ENCODE data around the gene SCN5A. TPM values are rescaled to one million over a fixed set of nuclear protein-coding genes. Genes with fewer than 3 reads are reported as not detected.

Gene SCN5A
- total and polyA plus RNA-seq, 8 donors, result 0.09 to 0.97 (median 0.83) TPM

DNA sequence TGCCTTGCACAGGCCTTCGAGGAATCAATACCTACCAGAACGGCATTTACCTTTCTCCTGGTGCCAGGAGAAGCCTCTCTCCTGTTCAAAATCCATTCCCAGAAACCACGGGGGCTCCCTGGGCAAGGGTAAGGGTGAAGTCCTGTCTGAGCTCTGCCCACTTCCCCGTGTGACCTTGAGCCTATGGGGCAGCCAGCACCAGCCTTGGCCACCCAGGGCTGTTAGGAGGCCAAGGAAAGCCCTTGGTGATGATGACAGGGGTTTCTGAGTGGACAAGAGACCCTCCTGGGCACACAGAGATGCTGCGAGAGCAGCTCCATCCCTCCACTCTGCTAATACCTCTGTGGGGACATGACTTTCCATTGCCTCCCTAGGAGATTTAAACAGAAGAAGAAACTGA, 5.9 kb downstream of the SCN5A start:
- intact Hi-C loops (cut with DNase I), result no loop called here
- no peak for TF ChIP-seq CTCF (IDR thresholded peaks at IDR 0.05)
- H3K4me1 ChIP-seq, result peaks cover 0 to under 1% of the 10 kb centered on the region in 2 donors
- peaks cover 17 to 75% of the 10 kb centered on the region in 2 donors for H3K27me3 ChIP-seq
- no peak overlapping the region for H3K27ac ChIP-seq
- H3K4me3 ChIP-seq, result no peak overlapping the region
- no peak for DNase-seq
- no peaks in the 10 kb centered on the region for H3K9me3 ChIP-seq
- no peak for ATAC-seq
- H3K36me3 ChIP-seq, result no peaks in the 10 kb centered on the region

DNA sequence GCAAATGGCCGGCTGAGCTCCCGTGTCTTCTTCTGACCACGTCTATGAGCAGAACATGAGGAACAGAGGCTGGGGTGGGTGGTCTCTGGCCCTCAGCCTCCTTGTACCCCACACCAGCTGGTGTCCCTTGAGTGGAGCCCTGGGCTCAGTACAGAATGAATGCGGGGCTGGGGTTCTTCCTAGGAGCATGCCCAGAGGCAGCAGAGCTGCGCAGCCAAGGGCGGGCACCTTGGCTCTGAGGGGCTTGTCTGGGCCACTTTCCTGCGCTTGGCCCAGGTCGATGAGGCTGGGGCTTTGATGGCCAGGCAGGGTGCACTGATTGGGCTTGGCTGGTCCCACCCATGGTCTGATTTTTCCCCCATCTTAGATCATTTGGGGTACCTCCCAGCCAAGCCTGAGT, 6.4 kb downstream of the SCN5A start:
- intact Hi-C loops (cut with DNase I), result no loop called here
- Histone ChIP-seq H3K27ac (no peak overlapping the region), H3K36me3 (no peaks in the 10 kb centered on the region), H3K4me3 (no peak overlapping the region), H3K9me3 (no peaks in the 10 kb centered on the region), H3K27me3 (peaks cover 12 to 74% of the 10 kb centered on the region in 2 donors), H3K4me1 (no peaks in the 10 kb centered on the region)
- ATAC-seq (no peak), DNase-seq (no peak)
- TF ChIP-seq CTCF (IDR thresholded peaks at IDR 0.05), result no peak

DNA sequence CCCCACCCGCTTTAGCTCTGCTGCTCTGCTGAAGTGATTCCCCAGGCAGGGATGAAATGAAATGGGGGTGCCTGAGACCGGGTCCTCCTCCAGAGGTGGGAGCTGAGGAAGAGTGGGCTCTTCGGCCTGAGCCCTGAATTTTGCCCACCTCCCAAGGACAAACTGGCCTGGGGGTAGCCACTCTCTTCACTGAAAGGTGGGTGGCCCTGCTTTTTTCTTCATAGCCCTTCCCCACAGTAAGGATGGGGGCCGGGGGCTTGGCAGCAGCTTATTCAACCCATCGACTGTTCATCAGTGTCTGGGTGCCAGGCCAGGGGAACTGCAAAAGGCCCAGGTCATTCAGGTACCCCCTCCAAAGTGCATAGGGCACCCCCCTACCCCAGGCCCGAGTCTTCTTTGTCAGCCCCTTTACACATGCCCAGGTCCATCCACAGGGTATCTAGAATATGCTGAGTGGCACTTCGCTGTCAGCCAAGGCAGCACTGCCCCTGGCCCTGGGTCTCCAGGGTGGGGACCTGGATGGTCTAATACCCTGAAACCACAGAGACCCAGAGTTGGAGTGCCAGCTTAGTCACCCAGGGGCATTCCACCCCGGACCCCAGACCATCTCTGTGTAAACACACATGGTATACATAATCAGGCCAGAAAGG, 7.9 kb downstream of the SCN5A start:
- Histone ChIP-seq H3K36me3 (no peaks in the 10 kb centered on the region), H3K4me3 (no peak overlapping the region), H3K4me1 (no peaks in the 10 kb centered on the region), H3K27ac (no peak overlapping the region), H3K9me3 (no peaks in the 10 kb centered on the region), H3K27me3 (peaks cover 0 to 72% of the 10 kb centered on the region in 2 donors)
- ATAC-seq (no peak), DNase-seq (no peak)
- no peak for TF ChIP-seq CTCF (IDR thresholded peaks at IDR 0.05)
- intact Hi-C loops (cut with DNase I), result no loop called here

DNA sequence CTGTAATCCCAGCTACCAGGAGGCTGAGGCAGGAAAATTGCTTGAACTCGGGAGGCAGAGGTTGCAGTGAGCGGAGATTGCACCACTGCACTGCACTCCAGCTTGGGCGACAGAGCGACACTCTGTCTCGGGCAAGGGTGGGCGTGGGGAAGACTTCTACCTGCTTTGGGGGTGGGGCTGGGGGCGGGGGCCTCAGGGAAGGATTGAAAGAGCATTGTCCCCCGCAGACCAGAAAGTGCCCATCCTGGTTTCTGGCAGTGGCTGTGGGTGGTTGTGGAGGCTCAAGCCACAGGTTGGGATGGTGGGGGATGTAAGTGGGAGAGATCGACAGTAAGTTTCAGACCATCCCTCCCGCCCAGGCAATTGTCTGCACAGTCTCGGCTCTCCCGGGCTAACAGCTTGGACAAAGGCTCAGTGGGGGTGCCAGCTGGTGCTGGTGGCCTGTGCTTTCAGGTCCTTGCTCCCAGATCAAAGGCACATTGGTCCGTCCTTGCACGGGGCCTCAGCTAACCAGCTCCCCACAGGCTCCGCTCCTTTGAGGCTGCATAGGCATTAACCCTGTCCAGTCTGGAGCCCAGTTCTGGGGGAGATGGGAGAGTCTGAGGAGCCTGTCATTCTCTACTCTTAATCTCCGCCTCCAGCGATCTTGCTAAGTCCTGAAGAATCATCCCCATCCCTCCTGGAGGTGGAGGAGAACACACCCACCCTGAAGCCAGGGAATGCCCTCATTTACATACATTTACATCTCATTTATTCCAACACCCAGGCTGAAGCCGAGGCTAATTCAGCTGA, 8.6 kb downstream of the SCN5A start:
- TF ChIP-seq CTCF (IDR thresholded peaks at IDR 0.05), result no peak
- H3K9me3 ChIP-seq, result no peaks in the 10 kb centered on the region
- DNase-seq (no peak), ATAC-seq (no peak)
- H3K27ac ChIP-seq, result no peak overlapping the region
- no peak overlapping the region for H3K4me3 ChIP-seq
- no peaks in the 10 kb centered on the region for H3K4me1 ChIP-seq
- no peaks in the 10 kb centered on the region for H3K36me3 ChIP-seq
- intact Hi-C loops (cut with DNase I), result no loop called here
- H3K27me3 ChIP-seq, result peaks cover 0 to 71% of the 10 kb centered on the region in 2 donors

DNA sequence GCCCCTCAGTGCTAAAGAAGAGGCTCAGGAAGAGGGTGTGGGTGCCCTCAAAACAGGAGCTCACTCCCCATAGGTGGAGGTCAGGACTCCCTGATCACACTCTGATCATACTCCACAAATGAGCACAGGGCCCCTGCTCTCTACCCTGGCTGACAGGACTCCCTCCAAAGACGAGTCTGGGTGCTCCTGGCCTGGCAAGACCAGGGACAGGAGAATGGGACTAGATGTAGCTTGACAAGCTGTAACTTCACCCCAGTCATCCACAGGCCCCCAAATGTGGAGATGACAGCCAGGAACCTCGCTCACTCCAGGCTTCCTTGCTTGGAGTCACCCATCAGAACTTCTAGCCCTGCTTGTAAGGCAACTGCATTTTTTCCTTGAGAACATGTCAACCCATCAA, 11.1 kb downstream of the SCN5A start:
- intact Hi-C loops (cut with DNase I), result no loop called here
- Histone ChIP-seq H3K4me3 (no peak overlapping the region), H3K9me3 (no peaks in the 10 kb centered on the region), H3K36me3 (no peaks in the 10 kb centered on the region), H3K27me3 (peaks cover 0 to 55% of the 10 kb centered on the region in 2 donors), H3K27ac (no peak overlapping the region), H3K4me1 (no peaks in the 10 kb centered on the region)
- ATAC-seq, result no peak
- TF ChIP-seq CTCF (IDR thresholded peaks at IDR 0.05), result no peak
- DNase-seq, result no peak

All from left lung (tissue), 10 donors.